Adrenal gland (tissue), 5 donors: Measurements from ENCODE around the gene LAMA4.

ENCODE experiments used
- POLR2A ChIP-seq, 2 donors: fragments of 450-650 bp; IDR thresholded peaks; one replicate each; pipeline ENCODE4 v1.6.1; 2017; ENCODE audit warnings: antibody characterized with exemption in 2 of 2, mild to moderate bottlenecking in 2 of 2, moderate library complexity in 1 of 2
- TF ChIP-seq, protein P1 (sequence below), 6 experiments: fragments of 450-650 bp in 4 of 6; fragments of 200-600 bp in 2 of 6; sonication (generic) in 1 of 6; IDR thresholded peaks; 1 replicate in 5 of 6; 2 replicates in 1 of 6; pipeline versions ENCODE4 v1.5.1 to v1.8.0; 2016 to 2021; ENCODE audit warnings: antibody characterized with exemption in 6 of 6, mild to moderate bottlenecking in 2 of 6, moderate library complexity in 1 of 6
- donor health status: DM: no; HTN: no; CAD: no.

DNA sequence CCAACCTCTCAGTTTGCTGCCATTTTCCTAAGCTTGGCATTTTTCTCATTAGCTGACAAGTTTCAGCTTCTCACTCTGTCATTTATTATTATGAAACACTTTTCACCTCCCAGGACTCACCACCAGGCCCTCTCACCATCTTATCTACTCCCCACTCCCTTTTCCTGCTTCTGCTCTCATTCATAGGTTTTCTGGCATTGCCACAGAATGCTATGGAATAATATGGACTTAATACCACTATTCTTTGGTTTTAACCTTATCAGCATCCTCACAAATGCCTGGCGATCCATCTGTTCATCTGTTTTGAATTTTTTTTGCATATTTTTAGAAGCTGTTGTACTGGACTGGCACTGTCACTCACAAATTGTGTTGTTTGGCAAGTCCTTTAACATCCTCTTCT, 16.4 kb upstream of the LAMA4 start:
- TF ChIP-seq, protein P1, sequence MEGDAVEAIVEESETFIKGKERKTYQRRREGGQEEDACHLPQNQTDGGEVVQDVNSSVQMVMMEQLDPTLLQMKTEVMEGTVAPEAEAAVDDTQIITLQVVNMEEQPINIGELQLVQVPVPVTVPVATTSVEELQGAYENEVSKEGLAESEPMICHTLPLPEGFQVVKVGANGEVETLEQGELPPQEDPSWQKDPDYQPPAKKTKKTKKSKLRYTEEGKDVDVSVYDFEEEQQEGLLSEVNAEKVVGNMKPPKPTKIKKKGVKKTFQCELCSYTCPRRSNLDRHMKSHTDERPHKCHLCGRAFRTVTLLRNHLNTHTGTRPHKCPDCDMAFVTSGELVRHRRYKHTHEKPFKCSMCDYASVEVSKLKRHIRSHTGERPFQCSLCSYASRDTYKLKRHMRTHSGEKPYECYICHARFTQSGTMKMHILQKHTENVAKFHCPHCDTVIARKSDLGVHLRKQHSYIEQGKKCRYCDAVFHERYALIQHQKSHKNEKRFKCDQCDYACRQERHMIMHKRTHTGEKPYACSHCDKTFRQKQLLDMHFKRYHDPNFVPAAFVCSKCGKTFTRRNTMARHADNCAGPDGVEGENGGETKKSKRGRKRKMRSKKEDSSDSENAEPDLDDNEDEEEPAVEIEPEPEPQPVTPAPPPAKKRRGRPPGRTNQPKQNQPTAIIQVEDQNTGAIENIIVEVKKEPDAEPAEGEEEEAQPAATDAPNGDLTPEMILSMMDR (IDR thresholded peaks at IDR 0.05): no peak
- TF ChIP-seq POLR2A (IDR thresholded peaks at IDR 0.05): no peak
